Body of pancreas (tissue), 4 donors: ENCODE results near the gene CLIC3.

Experiments
- CTCF ChIP-seq, 7 experiments: fragments of 450-650 bp in 4 of 7; fragments of 200-600 bp in 3 of 7; sonication (generic) in 3 of 7; IDR thresholded peaks; one replicate each; pipeline ENCODE4 v1.5.1; 2016 to 2019; ENCODE audit warnings: antibody characterized with exemption in 7 of 7
- POLR2A ChIP-seq, 3 donors: fragments of 450-650 bp; IDR thresholded peaks; one replicate each; pipeline ENCODE4 v1.6.1; 2016; ENCODE audit warnings: antibody characterized with exemption in 3 of 3, mild to moderate bottlenecking in 2 of 3

- TF ChIP-seq CTCF (IDR thresholded peaks at IDR 0.05) (no peak), POLR2A (IDR thresholded peaks at IDR 0.05) (no peak)
Measured at GRCh38 chr9:136960212-136960937, 36.0 kb downstream of the CLIC3 start.
